ENCODE results near the gene ROR2. TPM values are rescaled to one million over a fixed set of nuclear protein-coding genes. Genes with fewer than 3 reads are reported as not detected.

The ROR2 gene
- total RNA-seq, 1 experiment from 2014 or later: not detected

DNA sequence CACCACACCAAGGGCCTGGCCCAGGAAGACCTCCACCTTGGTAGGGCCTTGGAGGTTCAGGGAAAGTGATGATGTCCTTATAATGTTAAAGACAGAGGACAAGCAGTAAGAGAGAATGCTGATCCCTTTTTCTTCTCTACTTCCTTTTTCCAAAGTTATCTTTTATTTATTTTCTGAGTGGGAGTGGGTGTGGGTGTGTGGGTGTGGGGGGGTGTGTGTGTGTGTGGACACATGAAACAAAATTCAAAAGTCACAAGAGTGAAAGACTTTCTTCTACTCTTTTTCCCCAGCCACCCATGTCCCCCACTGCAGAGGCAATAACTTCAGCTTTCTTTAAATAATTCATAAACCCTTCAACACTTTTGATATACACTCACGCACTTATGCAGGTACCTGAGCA is 70.8 kb downstream of the ROR2 start:
- DNase-seq: no peak
- Mint-ChIP-seq H3K27me3 (ENCODE audit: unreplicated experiment) (peaks cover 64% of the 10 kb centered on the region), H3K4me1 (ENCODE audit: low read depth, unreplicated experiment) (no peaks in the 10 kb centered on the region), H3K4me3 (ENCODE audit: low read depth, unreplicated experiment) (no peak overlapping the region), H3K36me3 (ENCODE audit: insufficient read depth, unreplicated experiment) (no peaks in the 10 kb centered on the region), H3K9me3 (ENCODE audit: low read depth, unreplicated experiment) (no peaks in the 10 kb centered on the region), H3K27ac (ENCODE audit: unreplicated experiment) (no peak overlapping the region)
- TF ChIP-seq, protein P1, sequence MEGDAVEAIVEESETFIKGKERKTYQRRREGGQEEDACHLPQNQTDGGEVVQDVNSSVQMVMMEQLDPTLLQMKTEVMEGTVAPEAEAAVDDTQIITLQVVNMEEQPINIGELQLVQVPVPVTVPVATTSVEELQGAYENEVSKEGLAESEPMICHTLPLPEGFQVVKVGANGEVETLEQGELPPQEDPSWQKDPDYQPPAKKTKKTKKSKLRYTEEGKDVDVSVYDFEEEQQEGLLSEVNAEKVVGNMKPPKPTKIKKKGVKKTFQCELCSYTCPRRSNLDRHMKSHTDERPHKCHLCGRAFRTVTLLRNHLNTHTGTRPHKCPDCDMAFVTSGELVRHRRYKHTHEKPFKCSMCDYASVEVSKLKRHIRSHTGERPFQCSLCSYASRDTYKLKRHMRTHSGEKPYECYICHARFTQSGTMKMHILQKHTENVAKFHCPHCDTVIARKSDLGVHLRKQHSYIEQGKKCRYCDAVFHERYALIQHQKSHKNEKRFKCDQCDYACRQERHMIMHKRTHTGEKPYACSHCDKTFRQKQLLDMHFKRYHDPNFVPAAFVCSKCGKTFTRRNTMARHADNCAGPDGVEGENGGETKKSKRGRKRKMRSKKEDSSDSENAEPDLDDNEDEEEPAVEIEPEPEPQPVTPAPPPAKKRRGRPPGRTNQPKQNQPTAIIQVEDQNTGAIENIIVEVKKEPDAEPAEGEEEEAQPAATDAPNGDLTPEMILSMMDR (IDR thresholded peaks at IDR 0.05; ENCODE audit: unreplicated experiment): no peak
- intact Hi-C loops (cut with micrococcal nuclease; ENCODE audit: unreplicated experiment): no loop called here
- CTCF ChIA-PET: no interaction called here
- no TSS peak for BruUV-seq (replicated peaks)

DNA sequence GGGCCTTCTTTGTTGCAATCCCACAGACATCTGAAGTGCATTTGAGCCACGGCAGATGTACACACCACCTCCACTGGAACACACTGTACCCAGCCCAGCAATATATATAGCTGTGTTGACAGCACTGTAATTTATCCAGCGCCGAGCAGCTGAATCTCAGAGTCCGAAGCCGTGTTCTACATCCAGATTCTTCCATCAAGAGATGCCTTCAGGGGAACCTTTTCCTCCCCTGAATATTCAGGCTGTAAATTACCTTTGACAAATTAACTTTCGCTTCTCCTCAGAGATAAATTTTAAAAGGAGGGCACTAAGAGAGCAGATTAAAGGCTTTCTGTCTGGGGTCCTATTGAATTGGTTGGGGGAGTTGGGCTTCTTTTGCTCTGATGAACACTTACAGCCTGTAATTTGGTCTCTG is 76.4 kb downstream of the ROR2 start:
- H3K27ac Mint-ChIP-seq (ENCODE audit: unreplicated experiment): no peak overlapping the region
- peaks cover 71% of the 10 kb centered on the region for H3K27me3 Mint-ChIP-seq (ENCODE audit: unreplicated experiment)
- no peaks in the 10 kb centered on the region for H3K36me3 Mint-ChIP-seq (ENCODE audit: insufficient read depth, unreplicated experiment)
- H3K4me3 Mint-ChIP-seq (ENCODE audit: low read depth, unreplicated experiment): no peak overlapping the region
- DNase-seq: no peak
- no TSS peak for BruUV-seq (replicated peaks)
- H3K4me1 Mint-ChIP-seq (ENCODE audit: low read depth, unreplicated experiment): no peaks in the 10 kb centered on the region
- CTCF ChIA-PET: no interaction called here
- TF ChIP-seq, protein P1 (IDR thresholded peaks at IDR 0.05; ENCODE audit: unreplicated experiment): no peak
- intact Hi-C loops (cut with micrococcal nuclease; ENCODE audit: unreplicated experiment): no loop called here
- H3K9me3 Mint-ChIP-seq (ENCODE audit: low read depth, unreplicated experiment): no peaks in the 10 kb centered on the region

DNA sequence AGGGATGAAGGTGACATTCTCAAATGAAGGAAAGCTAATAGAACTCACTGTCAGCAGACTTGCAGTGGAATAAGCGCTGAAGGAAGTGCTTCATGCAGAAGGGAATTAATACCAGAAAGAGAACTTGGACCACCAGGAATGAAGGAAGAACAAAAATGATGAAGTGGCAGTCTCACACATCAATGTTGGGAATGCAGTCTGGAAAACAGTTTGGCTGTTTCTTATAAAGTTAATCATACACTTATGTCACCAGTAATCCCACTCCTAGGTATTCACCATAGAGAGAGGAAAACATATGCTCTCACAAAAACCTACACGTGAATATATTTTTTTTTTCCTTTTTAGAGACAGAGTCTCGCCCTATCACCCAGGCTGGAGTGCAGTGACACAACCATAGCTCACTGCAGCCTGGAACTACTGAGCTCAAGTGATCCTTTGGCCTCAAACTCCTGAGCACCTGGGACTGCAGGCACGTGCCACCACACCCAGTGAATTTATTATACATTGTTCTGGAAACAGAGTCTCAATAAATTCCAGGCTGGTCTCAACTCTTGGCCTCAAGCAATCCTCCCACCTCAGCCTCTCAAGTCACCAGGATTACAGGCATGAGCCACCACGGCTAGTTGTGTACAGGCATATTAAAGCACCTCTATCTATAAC is 81.2 kb downstream of the ROR2 start:
- no peak for DNase-seq
- Mint-ChIP-seq H3K9me3 (ENCODE audit: low read depth, unreplicated experiment) (no peaks in the 10 kb centered on the region), H3K4me3 (ENCODE audit: low read depth, unreplicated experiment) (no peak overlapping the region), H3K27ac (ENCODE audit: unreplicated experiment) (no peak overlapping the region), H3K4me1 (ENCODE audit: low read depth, unreplicated experiment) (no peaks in the 10 kb centered on the region), H3K27me3 (ENCODE audit: unreplicated experiment) (peaks cover 83% of the 10 kb centered on the region), H3K36me3 (ENCODE audit: insufficient read depth, unreplicated experiment) (no peaks in the 10 kb centered on the region)
- CTCF ChIA-PET: no interaction called here
- TF ChIP-seq, protein P1 (IDR thresholded peaks at IDR 0.05; ENCODE audit: unreplicated experiment): no peak
- BruUV-seq (replicated peaks): no TSS peak
- intact Hi-C loops (cut with micrococcal nuclease; ENCODE audit: unreplicated experiment): no loop called here

DNA sequence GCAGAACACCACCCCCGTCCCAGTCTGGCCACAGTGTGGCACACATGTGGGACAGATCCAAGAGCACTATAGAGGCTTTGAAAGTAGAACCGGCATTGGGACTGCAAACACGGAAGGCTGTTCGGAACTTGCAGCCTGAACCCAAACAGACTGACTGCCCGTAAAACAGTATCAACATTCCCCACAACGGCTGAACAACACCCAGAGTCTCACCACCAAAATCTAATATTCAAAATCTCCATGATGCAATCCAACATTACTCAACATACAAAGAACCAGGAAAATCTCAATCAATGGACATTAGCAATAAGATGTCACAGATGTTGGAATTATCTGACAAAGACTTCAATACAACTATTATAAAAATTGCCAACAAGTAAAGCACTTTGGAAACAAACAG is 82.3 kb downstream of the ROR2 start:
- DNase-seq: no peak
- no peaks in the 10 kb centered on the region for H3K9me3 Mint-ChIP-seq (ENCODE audit: low read depth, unreplicated experiment)
- H3K36me3 Mint-ChIP-seq (ENCODE audit: insufficient read depth, unreplicated experiment): no peaks in the 10 kb centered on the region
- H3K27me3 Mint-ChIP-seq (ENCODE audit: unreplicated experiment): peaks cover 95% of the 10 kb centered on the region
- no peaks in the 10 kb centered on the region for H3K4me1 Mint-ChIP-seq (ENCODE audit: low read depth, unreplicated experiment)
- H3K27ac Mint-ChIP-seq (ENCODE audit: unreplicated experiment): no peak overlapping the region
- H3K4me3 Mint-ChIP-seq (ENCODE audit: low read depth, unreplicated experiment): no peak overlapping the region
- no TSS peak for BruUV-seq (replicated peaks)
- intact Hi-C loops (cut with micrococcal nuclease; ENCODE audit: unreplicated experiment): no loop called here
- CTCF ChIA-PET: no interaction called here
- TF ChIP-seq, protein P1 (IDR thresholded peaks at IDR 0.05; ENCODE audit: unreplicated experiment): no peak
